Kidney (tissue), 14 donors: ENCODE data around the gene ZBTB21. TPM values are rescaled to one million over a fixed set of nuclear protein-coding genes. Genes with fewer than 3 reads are reported as not detected.

Source experiments
- DNase-seq, 5 donors: peaks; one replicate each; pipeline ENCODE4 v3.0.0-alpha.2; 2013 to 2020
- FAIRE-seq: peaks from 2 replicates; lab custom pipeline; 2012; peaks lifted over from hg19 to GRCh38; lab: Jason Lieb, UNC
- H3K27ac ChIP-seq, 2 donors: one replicate each; pipeline ENCODE4 v1.7.0; 2013; ENCODE audit warnings: low read depth in 2 of 2, low read length in 2 of 2, inconsistent platforms in 1 of 2
- H3K27me3 ChIP-seq: one replicate; pipeline ENCODE4 v1.7.1; 2013; ENCODE audit warnings: low read length, inconsistent platforms; ENCODE audit not compliant: control insufficient read depth, insufficient read depth
- H3K36me3 ChIP-seq, 3 donors: one replicate each; pipeline versions ENCODE4 v1.7.0 to v1.7.1; 2013; ENCODE audit warnings: low read length in 3 of 3, control low read depth in 1 of 3, inconsistent platforms in 1 of 3; ENCODE audit not compliant: insufficient read depth in 3 of 3, control insufficient read depth in 2 of 3
- H3K4me1 ChIP-seq, 3 donors: one replicate each; pipeline versions ENCODE4 v1.7.0 to v1.7.1; 2013; ENCODE audit warnings: low read length in 3 of 3, inconsistent platforms in 1 of 3, low read depth in 1 of 3; ENCODE audit not compliant: control insufficient read depth in 2 of 3, insufficient read depth in 2 of 3
- H3K4me3 ChIP-seq, 3 donors: one replicate each; pipeline versions ENCODE4 v1.7.0 to v1.8.1; 2013; ENCODE audit warnings: low read length in 3 of 3, control low read depth in 1 of 3, inconsistent platforms in 1 of 3
- H3K9ac ChIP-seq, 3 donors: one replicate each; pipeline versions ENCODE4 v1.7.0 to v1.7.1; 2013; ENCODE audit warnings: low read length in 3 of 3, control low read depth in 1 of 3, inconsistent platforms in 1 of 3
- H3K9me3 ChIP-seq, 3 donors: one replicate each; pipeline versions ENCODE4 v1.7.0 to v1.7.1; 2013; ENCODE audit warnings: low read length in 3 of 3, control low read depth in 1 of 3, inconsistent platforms in 1 of 3; ENCODE audit not compliant: control insufficient read depth in 2 of 3, insufficient read depth in 1 of 3
- CTCF ChIP-seq: IDR thresholded peaks from 3 replicates; pipeline ENCODE4 v1.5.1; 2012; ENCODE audit warnings: mild to moderate bottlenecking, moderate library complexity, borderline replicate concordance; ENCODE audit not compliant: insufficient read depth; ENCODE audit errors: extremely low read depth
- intact Hi-C: fragments of 100-400 bp; cut with DNase I; formaldehyde crosslinking; loops from one replicate; pipeline ENCODE4 v1.11.1; 2022
- polyA plus RNA-seq: library from polyadenylated mRNA; stranded (reverse); fragments of 350-450 nt; fragmentation: Illumina TruSeq; extraction: RNeasy Lipid Tissue Mini Kit (QIAGEN cat#74804); gene quantifications from one replicate; pipeline ENCODE4 v1.2.3, GENCODE V29; 2014; ENCODE audit warnings: low read depth, low replicate concordance; ENCODE audit not compliant: insufficient read depth
- total RNA-seq: library from RNA; stranded (reverse); fragmentation: NEBNext Ultra II Directional; extraction: Animal tissue kit (Norgen Biotek cat#: 25700); gene quantifications from one replicate; pipeline ENCODE4 v1.2.1, GENCODE V29; 2021
- donor health status: control.
- donor health status: control.
- donor health status: control.
- donor health status: control.
- donor health status: control.
- donor health status: DM: yes; HTN: yes; CAD: no.
- donor health status: Normal renal cell carcinoma (clear cell type).

The ZBTB21 gene
- total and polyA plus RNA-seq, 2 donors from 2014 or later: 2.3 to 16.0 TPM

GRCh38 chr21:41956926-41957729, 53.0 kb downstream of the ZBTB21 start:
- Histone ChIP-seq H3K27ac (peak overlapping the region in 1 of 2 donors; percentile 41), H3K4me1 (peaks cover 0 to 29% (median 11%) of the 10 kb centered on the region in 3 donors)
- intact Hi-C loops: no loop called here

GRCh38 chr21:41955516-41955915, 54.6 kb downstream of the ZBTB21 start:
- Histone ChIP-seq H3K9ac (no peak overlapping the region), H3K27ac (no peak overlapping the region), H3K36me3 (no peaks in the 10 kb centered on the region), H3K27me3 (no peaks in the 10 kb centered on the region), H3K4me3 (no peak overlapping the region), H3K4me1 (peaks cover 0 to 30% (median 11%) of the 10 kb centered on the region in 3 donors), H3K9me3 (no peaks in the 10 kb centered on the region)
- no peak for FAIRE-seq
- DNase-seq: peak in 1 of 5 donors; percentile 48
- TF ChIP-seq CTCF: no peak
- intact Hi-C loops: no loop called here

More at GRCh38 chr21:41956926-41957729, 53.0 kb downstream of the ZBTB21 start:
- Histone ChIP-seq H3K4me3 (no peak overlapping the region), H3K27me3 (no peaks in the 10 kb centered on the region), H3K9ac (no peak overlapping the region), H3K9me3 (no peaks in the 10 kb centered on the region), H3K36me3 (no peaks in the 10 kb centered on the region)
- peak in 1 of 5 donors; percentile 37 for DNase-seq
- no peak for FAIRE-seq
- TF ChIP-seq CTCF: no peak

- TF ChIP-seq CTCF: no peak
- no peaks in the 10 kb centered on the region for H3K36me3 ChIP-seq
- H3K27ac ChIP-seq: no peak overlapping the region
- no peak overlapping the region for H3K9ac ChIP-seq
- no peaks in the 10 kb centered on the region for H3K9me3 ChIP-seq
- intact Hi-C loops: no loop called here
- H3K4me3 ChIP-seq: peak overlapping the region in 1 of 3 donors; percentile 33
- FAIRE-seq (no peak), DNase-seq (peak in 2 of 5 donors; percentile 29 to 53)
- no peaks in the 10 kb centered on the region for H3K27me3 ChIP-seq
- peaks cover 0 to 30% (median 11%) of the 10 kb centered on the region in 3 donors for H3K4me1 ChIP-seq
Measured at GRCh38 chr21:41954654-41955499, 55.3 kb downstream of the ZBTB21 start.
